Stimulated activated memory B cell treated with anti-CD40 and anti-IgM and Interleukin-4, amounts not matched to agents 10 μg/mL and 1 μg/mL and 100 μg/mL, for 72 hours (primary cell): ENCODE results near the gene EHMT1.

Source experiments
- ATAC-seq: fragments of 150-1000 bp; cut with Tn5 transposase; 2 replicates; pipeline ENCODE4 v1.10.0; 2021
- H3K27ac Mint-ChIP-seq: one replicate; pipeline ENCODE4 v1.8.0; 2022; ENCODE audit warnings: mild to moderate bottlenecking, mixed read lengths
- H3K27me3 Mint-ChIP-seq: one replicate; pipeline ENCODE4 v1.8.0; 2022; ENCODE audit warnings: mixed read lengths
- H3K36me3 Mint-ChIP-seq: one replicate; pipeline ENCODE4 v1.8.0; 2022; ENCODE audit warnings: mixed read lengths
- H3K4me1 Mint-ChIP-seq: one replicate; pipeline ENCODE4 v1.8.0; 2022; ENCODE audit warnings: mixed read lengths
- H3K4me3 Mint-ChIP-seq: one replicate; pipeline ENCODE4 v1.8.0; 2022; ENCODE audit warnings: mild to moderate bottlenecking, moderate library complexity, mixed read lengths
- H3K9me3 Mint-ChIP-seq: one replicate; pipeline ENCODE4 v1.8.0; 2022; ENCODE audit warnings: mixed read lengths

Gene EHMT1

DNA sequence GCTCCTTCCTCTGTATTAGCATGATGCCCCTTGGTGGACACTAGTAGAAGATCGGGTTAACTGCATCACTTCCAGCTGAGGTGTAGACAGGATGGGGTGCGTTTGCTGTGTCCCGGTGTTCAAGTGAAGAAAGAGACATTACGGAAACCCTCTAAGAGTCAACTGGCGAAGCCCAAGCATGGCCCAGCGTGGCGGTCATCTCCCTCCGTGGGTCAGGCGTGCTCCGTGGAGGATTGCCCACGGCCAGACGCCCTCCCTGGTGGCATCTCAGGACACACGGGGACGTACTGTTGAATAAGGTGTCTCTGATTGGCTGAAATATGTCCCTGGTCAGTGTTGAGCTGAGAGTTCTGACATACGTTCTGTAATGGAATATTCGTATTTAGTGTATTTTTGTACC is 139.3 kb downstream of the EHMT1 start:
- H3K4me3 Mint-ChIP-seq: peak overlapping the region; percentile 89
- H3K4me1 Mint-ChIP-seq: peaks cover 70% of the 10 kb centered on the region
- ATAC-seq: no peak
- peaks cover 91% of the 10 kb centered on the region for H3K36me3 Mint-ChIP-seq
- peak overlapping the region; percentile 99 for H3K27ac Mint-ChIP-seq
- H3K9me3 Mint-ChIP-seq: peaks cover 11% of the 10 kb centered on the region
- no peaks in the 10 kb centered on the region for H3K27me3 Mint-ChIP-seq

DNA sequence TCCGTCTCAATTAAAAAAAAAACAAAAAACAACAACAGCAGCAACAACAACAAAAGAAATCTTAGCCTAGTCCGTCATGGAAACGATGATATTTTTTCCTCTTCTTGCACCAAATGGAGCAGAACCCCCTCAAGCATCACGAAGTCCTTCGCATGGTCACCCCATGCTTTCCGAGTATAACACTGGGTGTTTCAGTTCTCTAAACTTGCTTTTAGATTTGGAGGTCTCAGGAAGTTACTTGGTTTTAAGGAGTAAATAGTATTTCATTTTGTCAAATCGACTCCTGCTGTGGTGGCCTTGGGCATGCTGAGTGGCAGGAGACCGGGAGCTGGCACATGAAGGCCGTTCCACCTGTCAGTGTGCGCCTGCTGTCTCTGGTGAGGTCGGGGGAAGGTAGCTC is 140.3 kb downstream of the EHMT1 start:
- Mint-ChIP-seq H3K27ac (peak overlapping the region; percentile 99), H3K27me3 (no peaks in the 10 kb centered on the region), H3K9me3 (peaks cover 11% of the 10 kb centered on the region), H3K4me3 (peak overlapping the region; percentile 89), H3K4me1 (peaks cover 73% of the 10 kb centered on the region), H3K36me3 (peaks cover 91% of the 10 kb centered on the region)
- peak; percentile 82 for ATAC-seq

DNA sequence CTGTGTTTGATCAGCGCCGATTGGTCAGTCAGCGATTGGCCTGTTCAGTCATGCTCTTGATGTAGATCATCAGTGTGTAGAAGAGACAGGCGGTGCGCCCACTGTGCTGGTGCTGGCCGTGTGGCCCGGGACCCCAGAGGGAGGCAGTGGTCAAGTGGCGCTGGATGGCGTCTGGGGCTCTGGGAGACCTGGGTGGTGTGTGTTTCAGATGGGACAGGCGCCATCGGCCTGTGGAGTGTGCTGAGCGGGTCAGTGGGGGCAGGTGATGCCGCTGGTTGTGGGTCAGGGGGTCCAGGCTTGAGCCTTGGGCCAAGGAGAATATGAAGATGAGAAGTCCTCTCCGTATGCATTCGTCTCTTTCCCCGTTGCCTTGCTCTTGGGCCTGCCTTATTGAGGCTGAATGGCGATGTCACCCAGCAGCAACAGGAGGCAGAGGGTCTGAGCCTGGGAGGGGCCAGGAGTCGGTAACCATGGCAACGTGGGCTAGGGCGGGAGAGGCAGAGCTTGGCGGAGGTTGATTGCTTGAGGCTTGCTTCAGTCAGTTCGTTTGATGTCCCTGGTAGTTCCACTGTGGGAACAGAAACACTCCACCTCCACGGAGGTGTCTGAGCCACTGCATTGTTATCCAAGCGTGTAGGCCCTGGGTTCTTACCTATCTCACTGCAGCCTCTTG is 141.0 kb downstream of the EHMT1 start:
- Mint-ChIP-seq H3K27ac (peak overlapping the region; percentile 99), H3K9me3 (peaks cover 11% of the 10 kb centered on the region), H3K4me1 (peaks cover 80% of the 10 kb centered on the region), H3K36me3 (peaks cover 93% of the 10 kb centered on the region), H3K27me3 (no peaks in the 10 kb centered on the region), H3K4me3 (peak overlapping the region; percentile 89)
- ATAC-seq: no peak

DNA sequence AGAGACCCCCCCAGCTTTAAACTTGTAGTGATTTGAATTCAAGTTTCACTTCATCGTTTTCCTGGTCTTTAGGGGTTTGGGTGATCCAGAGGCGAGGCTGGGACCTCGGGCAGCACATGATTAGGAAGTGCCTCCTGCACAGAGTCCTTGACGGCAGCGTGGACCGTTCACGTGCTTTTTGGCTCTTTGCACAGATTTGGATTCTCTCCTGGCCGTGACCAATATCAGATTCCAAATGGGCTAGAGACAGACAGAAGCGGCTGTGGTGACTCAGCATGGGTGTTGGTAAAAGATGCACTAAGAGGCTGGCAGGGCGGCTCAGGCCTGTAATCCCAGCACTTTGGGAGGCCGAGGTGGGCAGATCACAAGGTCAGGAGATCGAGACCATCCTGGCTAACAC is 141.6 kb downstream of the EHMT1 start:
- Mint-ChIP-seq H3K4me3 (peak overlapping the region; percentile 89), H3K27me3 (no peaks in the 10 kb centered on the region), H3K9me3 (peaks cover 9% of the 10 kb centered on the region), H3K4me1 (peaks cover 82% of the 10 kb centered on the region), H3K36me3 (peaks cover 93% of the 10 kb centered on the region), H3K27ac (peak overlapping the region; percentile 99)
- ATAC-seq: no peak

DNA sequence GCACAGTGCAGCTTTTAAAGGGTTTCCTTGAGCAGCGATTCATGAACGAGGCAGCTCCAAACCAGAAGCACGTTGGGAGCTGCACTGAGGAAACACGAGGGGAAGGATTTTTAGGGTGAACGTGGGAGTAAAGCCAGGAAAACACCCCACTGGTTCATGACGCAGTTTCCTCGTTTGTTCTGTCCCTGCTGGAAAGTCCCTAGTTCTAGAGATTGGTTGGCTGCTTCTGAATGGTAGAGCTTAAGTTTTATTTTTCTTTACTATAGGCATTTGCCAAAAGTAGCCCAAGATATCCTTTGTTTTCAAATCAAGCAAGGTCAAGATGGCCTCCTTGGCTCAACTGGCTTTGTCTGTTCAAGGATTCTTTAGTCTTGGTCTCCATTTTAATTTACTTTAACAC is 142.2 kb downstream of the EHMT1 start:
- Mint-ChIP-seq H3K9me3 (peaks cover 5% of the 10 kb centered on the region), H3K4me1 (peaks cover 88% of the 10 kb centered on the region), H3K27ac (peak overlapping the region; percentile 99), H3K36me3 (peaks cover 93% of the 10 kb centered on the region), H3K27me3 (no peaks in the 10 kb centered on the region), H3K4me3 (peak overlapping the region; percentile 89)
- peak; percentile 61 for ATAC-seq

DNA sequence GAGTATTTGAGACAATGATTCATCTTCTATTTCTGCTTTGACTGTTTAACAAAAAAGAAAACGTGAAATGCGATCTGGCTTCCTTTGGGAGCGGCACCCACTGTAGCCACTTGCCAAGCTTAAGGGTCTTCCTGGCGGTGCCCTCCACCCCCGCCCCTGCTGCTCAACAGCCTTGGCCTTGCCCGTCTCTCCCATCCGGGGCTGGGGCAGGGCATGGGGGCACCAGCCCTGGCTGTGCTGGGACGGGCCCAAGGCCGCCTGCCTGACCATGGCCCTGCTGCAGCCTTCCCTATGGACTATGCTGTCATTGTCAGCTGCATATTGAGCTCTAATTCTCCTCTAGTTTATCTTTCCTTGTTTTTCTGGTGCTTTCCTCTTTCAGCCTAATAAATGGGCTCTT is 143.0 kb downstream of the EHMT1 start:
- no peak for ATAC-seq
- Mint-ChIP-seq H3K27me3 (no peaks in the 10 kb centered on the region), H3K36me3 (peaks cover 89% of the 10 kb centered on the region), H3K27ac (peak overlapping the region; percentile 99), H3K4me1 (peaks cover 80% of the 10 kb centered on the region), H3K4me3 (peak overlapping the region; percentile 89), H3K9me3 (peaks cover 3% of the 10 kb centered on the region)

DNA sequence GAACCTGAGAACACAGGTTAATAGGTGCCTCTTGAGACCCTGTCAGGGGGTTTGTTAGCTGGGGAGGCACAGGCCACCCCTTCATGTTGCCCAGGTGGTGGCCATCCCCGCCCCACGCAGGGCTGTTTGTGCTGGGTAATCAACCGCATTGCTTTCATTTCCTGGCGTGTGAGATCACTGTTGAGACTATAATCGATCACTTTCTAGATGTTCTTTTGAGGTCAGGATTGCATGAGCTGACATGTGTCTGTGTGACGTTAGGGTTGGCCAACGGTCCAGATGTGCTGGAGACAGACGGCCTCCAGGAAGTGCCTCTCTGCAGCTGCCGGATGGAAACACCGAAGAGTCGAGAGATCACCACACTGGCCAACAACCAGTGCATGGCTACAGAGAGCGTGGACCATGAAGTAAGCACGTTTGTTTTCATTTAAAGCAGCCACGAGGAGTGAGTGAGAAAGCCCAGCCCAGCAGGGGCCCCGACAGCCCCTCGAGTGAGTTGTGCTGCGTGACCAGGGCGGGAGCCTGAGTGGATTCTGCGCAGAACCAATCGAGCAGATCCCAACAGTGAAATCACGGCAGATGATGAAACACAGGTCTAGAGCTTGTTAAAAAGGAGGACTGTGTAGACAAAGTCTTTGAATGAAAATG is 143.7 kb downstream of the EHMT1 start:
- no peaks in the 10 kb centered on the region for H3K27me3 Mint-ChIP-seq
- peaks cover 73% of the 10 kb centered on the region for H3K4me1 Mint-ChIP-seq
- H3K27ac Mint-ChIP-seq: peak overlapping the region; percentile 99
- peak overlapping the region; percentile 89 for H3K4me3 Mint-ChIP-seq
- peaks cover 3% of the 10 kb centered on the region for H3K9me3 Mint-ChIP-seq
- peak; percentile 60 for ATAC-seq
- H3K36me3 Mint-ChIP-seq: peaks cover 89% of the 10 kb centered on the region

DNA sequence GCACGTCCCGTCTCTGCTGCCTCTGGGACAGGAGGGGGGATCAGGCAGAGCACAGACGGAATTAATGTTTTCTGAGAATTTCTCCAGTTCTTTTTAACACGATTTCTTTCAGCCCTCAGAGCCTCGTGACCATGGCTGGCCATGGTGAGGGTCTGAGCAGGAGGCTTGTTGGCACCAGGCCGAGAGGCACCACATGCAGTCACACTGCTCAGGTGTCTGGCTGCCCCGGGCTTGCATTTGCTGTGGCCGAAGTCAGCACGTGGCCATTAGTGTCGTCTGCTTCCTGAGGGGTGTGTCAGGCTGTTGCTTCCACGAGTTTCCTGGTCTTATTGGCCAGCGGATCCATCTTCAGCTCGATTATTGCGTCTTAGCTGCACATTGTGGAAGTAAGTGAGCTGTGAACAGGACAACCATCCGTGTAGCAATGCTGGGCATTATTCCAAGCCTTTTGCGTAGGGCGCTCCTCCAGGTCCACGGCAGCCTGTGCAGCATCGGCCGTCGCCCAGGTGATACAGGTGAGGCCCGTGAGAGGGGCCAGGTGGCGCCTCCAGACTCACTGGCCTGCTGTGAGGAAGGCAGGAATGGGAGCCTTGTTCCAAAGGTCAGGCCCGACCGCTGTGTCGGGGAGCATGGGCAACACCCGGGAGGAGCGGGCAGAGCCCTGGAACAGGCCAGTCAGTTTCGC is 144.6 kb downstream of the EHMT1 start:
- Mint-ChIP-seq H3K36me3 (peaks cover 87% of the 10 kb centered on the region), H3K4me1 (peaks cover 64% of the 10 kb centered on the region), H3K9me3 (peaks cover 3% of the 10 kb centered on the region), H3K4me3 (no peak overlapping the region), H3K27me3 (no peaks in the 10 kb centered on the region), H3K27ac (peak overlapping the region; percentile 99)
- no peak for ATAC-seq

DNA sequence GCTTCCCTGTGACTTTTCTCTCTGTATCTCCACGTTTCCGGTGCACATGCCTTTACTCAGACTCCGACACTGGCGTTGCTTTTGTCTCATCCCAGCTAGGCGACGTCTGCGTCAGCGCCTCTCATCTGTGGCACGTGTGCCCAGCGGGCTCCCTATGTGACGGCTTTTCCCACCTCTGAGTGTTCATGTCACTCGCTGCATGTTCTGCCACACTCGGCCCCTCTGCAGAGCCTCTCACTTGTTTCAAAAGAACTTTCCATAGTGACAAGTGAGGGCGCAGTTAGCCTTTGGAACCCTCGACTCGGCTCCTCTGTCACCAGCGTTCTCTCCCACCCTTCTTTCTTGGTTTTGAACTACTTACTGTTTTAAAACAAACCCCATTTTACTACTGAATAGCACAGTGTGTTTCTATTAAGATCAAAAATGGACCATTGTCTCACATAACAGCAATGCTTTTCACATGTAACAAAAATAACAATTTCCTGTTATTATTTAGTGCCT is 145.4 kb downstream of the EHMT1 start:
- peaks cover 2% of the 10 kb centered on the region for H3K9me3 Mint-ChIP-seq
- peaks cover 79% of the 10 kb centered on the region for H3K36me3 Mint-ChIP-seq
- no peak for ATAC-seq
- H3K4me1 Mint-ChIP-seq: peaks cover 56% of the 10 kb centered on the region
- peak overlapping the region; percentile 8 for H3K4me3 Mint-ChIP-seq
- peak overlapping the region; percentile 99 for H3K27ac Mint-ChIP-seq
- no peaks in the 10 kb centered on the region for H3K27me3 Mint-ChIP-seq

DNA sequence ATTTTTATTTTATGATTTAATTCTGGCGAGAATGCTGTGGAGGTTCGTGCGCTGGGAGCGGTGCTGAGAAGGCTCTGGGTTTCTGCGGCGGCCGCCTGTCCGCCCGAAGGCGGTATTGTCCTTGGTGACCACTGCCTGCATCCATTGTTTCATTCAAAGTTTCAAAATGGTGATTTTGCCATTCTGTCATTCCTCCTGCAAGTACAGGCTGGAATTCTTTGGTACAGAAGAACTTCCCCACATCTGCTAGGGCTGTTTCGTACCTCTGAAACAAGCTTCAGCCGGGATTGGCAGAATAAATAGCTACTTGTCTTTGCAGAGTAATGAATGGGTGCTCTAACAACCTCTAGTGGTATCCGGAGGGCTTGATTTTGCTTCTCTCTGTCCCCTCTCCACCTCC is 146.2 kb downstream of the EHMT1 start:
- H3K9me3 Mint-ChIP-seq: peaks cover under 1% of the 10 kb centered on the region
- no peak overlapping the region for H3K4me3 Mint-ChIP-seq
- peaks cover 49% of the 10 kb centered on the region for H3K4me1 Mint-ChIP-seq
- peaks cover 79% of the 10 kb centered on the region for H3K36me3 Mint-ChIP-seq
- no peaks in the 10 kb centered on the region for H3K27me3 Mint-ChIP-seq
- H3K27ac Mint-ChIP-seq: peak overlapping the region; percentile 99
- no peak for ATAC-seq

DNA sequence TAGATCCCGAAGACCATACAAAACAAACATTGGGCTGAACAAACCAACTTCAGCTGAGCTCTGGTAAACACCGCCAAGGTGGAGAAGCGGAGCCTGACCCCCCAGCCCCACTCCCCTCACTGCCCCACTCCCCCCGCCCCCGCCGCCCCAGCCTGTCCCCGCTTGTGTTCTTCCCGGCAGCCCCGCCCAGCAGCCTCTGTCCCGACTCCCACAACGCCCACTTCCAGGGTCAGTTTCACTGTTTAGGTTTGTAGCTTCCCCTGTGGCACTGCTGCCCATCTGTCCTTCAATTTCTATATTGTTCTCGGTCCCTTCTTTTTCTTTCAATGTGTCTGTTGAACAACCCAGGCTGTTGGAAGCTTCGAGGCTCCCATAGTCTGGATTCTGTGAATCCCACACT is 146.7 kb downstream of the EHMT1 start:
- peaks cover 5% of the 10 kb centered on the region for H3K9me3 Mint-ChIP-seq
- peaks cover 49% of the 10 kb centered on the region for H3K4me1 Mint-ChIP-seq
- H3K27me3 Mint-ChIP-seq: no peaks in the 10 kb centered on the region
- ATAC-seq: no peak
- H3K27ac Mint-ChIP-seq: peak overlapping the region; percentile 82
- H3K4me3 Mint-ChIP-seq: no peak overlapping the region
- peaks cover 81% of the 10 kb centered on the region for H3K36me3 Mint-ChIP-seq

DNA sequence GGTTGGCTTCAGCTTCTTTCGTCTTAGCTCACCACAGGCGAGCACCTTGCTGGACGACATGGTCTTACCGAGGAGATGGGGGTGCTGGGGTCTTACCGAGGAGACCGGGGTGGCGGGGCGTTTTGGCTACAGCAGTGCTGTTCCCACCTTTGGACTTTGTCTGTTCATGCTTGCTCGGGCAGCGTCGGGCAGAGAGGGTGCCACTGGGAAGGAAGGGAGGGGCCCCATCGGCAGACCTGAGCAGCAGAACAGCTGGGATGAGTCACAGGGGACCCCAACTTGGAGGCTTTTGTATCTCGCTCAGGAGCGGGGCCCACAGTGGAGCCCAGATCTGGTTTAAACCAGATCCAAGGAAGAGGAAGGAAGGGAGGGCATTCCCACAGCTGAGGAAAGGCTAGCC is 152.8 kb downstream of the EHMT1 start:
- Mint-ChIP-seq H3K4me1 (peaks cover 29% of the 10 kb centered on the region), H3K36me3 (peaks cover 69% of the 10 kb centered on the region), H3K9me3 (peaks cover 7% of the 10 kb centered on the region), H3K27ac (no peak overlapping the region), H3K27me3 (no peaks in the 10 kb centered on the region), H3K4me3 (no peak overlapping the region)
- ATAC-seq: no peak

DNA sequence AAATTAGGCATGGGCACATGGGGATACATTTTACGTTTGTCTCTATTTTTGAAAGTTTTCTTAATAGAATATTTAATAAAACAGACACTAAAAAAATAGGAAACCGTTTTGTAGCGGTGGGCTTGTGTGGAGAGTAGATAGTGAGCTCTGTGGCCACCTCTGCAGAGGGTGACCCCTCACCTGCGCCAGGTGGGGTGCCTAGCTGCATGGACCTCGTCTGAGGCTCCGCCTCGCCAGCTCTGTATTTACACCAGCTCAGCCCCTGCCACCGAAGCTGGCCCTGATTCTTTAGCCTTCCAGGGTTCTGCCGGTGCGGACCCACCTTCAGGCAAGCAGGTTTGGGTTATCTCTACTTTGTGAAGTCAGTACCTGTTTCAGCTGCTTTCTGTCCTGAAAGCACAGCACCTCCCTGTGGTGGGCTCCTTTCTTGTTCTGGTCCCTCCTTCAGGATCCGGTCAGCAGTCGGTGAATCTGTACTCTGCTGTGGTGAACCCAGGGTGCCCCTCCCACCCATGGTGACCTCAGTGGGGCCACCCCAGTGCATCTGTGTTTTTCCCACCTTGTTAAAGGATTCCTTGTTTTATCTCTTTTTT is 153.6 kb downstream of the EHMT1 start:
- Mint-ChIP-seq H3K4me3 (no peak overlapping the region), H3K9me3 (peaks cover 7% of the 10 kb centered on the region), H3K4me1 (peaks cover 29% of the 10 kb centered on the region), H3K27me3 (no peaks in the 10 kb centered on the region), H3K36me3 (peaks cover 69% of the 10 kb centered on the region), H3K27ac (peak overlapping the region; percentile 55)
- ATAC-seq: no peak

DNA sequence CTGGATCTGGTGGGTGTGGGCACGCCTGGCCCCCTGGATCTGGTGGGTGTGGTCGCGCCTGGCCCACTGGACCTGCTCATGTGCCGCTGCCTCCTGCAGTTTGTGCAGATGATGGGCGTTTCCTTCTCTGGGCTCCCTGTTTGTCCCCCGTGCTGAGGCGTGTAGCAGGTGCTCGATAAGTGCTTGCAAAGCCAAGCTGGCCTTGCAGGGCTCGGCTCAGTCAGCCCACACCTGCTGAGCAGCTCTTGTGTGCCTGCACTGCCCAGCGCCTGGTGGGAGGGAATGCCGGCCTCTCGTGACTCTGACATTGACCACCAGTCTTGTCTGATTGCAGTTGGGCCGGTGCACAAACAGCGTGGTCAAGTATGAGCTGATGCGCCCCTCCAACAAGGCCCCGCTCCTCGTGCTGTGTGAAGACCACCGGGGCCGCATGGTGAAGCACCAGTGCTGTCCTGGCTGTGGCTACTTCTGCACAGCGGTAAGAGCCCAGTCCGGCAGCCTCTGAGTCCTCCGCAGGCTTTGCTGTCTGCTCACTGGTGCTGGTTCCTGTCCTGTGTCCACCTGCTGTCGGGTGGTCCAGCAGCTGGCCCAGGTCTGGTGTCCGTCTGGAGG is 156.1 kb downstream of the EHMT1 start:
- ATAC-seq: no peak
- peaks cover 7% of the 10 kb centered on the region for H3K9me3 Mint-ChIP-seq
- H3K36me3 Mint-ChIP-seq: peaks cover 54% of the 10 kb centered on the region
- no peak overlapping the region for H3K4me3 Mint-ChIP-seq
- H3K27me3 Mint-ChIP-seq: no peaks in the 10 kb centered on the region
- peaks cover 29% of the 10 kb centered on the region for H3K4me1 Mint-ChIP-seq
- no peak overlapping the region for H3K27ac Mint-ChIP-seq
